Measurements from ENCODE around the gene TNFRSF9. TPM values are rescaled to one million over a fixed set of nuclear protein-coding genes. Genes with fewer than 3 reads are reported as not detected.

Gene TNFRSF9
- polyA plus RNA-seq, 1 experiment, result 0.94 TPM

DNA sequence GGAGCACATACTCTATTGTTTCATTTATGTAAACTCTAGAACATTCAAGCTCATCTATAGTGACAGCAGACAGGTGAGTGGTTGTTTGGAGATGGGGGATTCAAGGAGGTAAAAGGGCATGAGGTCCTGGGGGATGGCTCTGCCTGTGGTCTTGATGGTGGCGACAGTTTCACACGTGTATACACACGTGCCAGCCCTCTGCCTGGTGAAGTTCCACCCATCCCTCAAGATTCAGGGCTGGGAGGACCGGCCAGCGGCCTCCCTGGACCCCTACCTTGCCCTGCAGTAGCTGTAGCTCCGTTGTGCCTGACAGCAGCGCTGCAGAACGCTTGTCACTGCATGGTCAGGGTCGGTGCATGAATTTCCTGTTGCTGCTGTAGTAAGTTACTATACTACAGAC lies 48.8 kb downstream of the TNFRSF9 start:
- TF ChIP-seq, protein P1, sequence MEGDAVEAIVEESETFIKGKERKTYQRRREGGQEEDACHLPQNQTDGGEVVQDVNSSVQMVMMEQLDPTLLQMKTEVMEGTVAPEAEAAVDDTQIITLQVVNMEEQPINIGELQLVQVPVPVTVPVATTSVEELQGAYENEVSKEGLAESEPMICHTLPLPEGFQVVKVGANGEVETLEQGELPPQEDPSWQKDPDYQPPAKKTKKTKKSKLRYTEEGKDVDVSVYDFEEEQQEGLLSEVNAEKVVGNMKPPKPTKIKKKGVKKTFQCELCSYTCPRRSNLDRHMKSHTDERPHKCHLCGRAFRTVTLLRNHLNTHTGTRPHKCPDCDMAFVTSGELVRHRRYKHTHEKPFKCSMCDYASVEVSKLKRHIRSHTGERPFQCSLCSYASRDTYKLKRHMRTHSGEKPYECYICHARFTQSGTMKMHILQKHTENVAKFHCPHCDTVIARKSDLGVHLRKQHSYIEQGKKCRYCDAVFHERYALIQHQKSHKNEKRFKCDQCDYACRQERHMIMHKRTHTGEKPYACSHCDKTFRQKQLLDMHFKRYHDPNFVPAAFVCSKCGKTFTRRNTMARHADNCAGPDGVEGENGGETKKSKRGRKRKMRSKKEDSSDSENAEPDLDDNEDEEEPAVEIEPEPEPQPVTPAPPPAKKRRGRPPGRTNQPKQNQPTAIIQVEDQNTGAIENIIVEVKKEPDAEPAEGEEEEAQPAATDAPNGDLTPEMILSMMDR (IDR thresholded peaks at IDR 0.05; ENCODE audit: low read depth, low read length), result no peak
- Histone ChIP-seq H3K4me3 (ENCODE audit: low read depth, low read length) (no peak overlapping the region), H3K27ac (ENCODE audit: low read depth, low read length) (no peak overlapping the region), H3K9me3 (ENCODE audit: control insufficient read depth, insufficient read depth, low read length) (no peaks in the 10 kb centered on the region), H3K27me3 (ENCODE audit: control insufficient read depth, insufficient read depth, low read length) (peaks cover 2% of the 10 kb centered on the region)
- ChIA-PET POLR2A (no interaction called here), CTCF (interaction anchor here (1.0 kb wide), 2 partner anchors 11 to 138 kb away, joined by 3 read pairs; no protein-coding TSS in a partner anchor)
- no peak for DNase-seq (ENCODE audit: low read depth, low spot score)

DNA sequence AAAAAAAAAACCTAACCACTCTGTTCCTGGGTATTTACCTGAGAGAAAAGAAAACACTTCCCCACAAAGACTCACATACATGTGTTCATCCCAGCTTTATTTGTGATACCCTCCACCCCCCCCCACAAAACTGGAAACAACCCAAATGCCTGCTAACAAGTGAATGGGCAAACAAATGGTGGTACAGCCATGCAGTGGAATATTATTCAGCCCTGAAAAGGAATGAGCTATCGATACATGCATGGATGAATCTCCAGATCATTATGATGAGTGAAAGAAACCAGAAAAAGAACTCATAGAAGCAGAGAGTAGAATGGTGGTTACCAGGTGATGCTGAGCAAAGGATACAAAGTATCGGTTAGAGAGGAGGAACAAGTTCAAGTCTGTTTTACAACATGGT lies 49.8 kb downstream of the TNFRSF9 start:
- Histone ChIP-seq H3K27me3 (ENCODE audit: control insufficient read depth, insufficient read depth, low read length) (peaks cover 2% of the 10 kb centered on the region), H3K4me3 (ENCODE audit: low read depth, low read length) (no peak overlapping the region), H3K27ac (ENCODE audit: low read depth, low read length) (no peak overlapping the region), H3K9me3 (ENCODE audit: control insufficient read depth, insufficient read depth, low read length) (no peaks in the 10 kb centered on the region)
- POLR2A ChIA-PET, result no interaction called here
- no peak for DNase-seq (ENCODE audit: low read depth, low spot score)
- CTCF ChIA-PET, result interaction anchor here (0.6 to 0.7 kb wide), 2 partner anchors 13 to 38 kb away, joined by 4 to 5 read pairs; partner anchors contain the start of gene UTS2
- TF ChIP-seq, protein P1 (IDR thresholded peaks at IDR 0.05; ENCODE audit: low read depth, low read length), result no peak

DNA sequence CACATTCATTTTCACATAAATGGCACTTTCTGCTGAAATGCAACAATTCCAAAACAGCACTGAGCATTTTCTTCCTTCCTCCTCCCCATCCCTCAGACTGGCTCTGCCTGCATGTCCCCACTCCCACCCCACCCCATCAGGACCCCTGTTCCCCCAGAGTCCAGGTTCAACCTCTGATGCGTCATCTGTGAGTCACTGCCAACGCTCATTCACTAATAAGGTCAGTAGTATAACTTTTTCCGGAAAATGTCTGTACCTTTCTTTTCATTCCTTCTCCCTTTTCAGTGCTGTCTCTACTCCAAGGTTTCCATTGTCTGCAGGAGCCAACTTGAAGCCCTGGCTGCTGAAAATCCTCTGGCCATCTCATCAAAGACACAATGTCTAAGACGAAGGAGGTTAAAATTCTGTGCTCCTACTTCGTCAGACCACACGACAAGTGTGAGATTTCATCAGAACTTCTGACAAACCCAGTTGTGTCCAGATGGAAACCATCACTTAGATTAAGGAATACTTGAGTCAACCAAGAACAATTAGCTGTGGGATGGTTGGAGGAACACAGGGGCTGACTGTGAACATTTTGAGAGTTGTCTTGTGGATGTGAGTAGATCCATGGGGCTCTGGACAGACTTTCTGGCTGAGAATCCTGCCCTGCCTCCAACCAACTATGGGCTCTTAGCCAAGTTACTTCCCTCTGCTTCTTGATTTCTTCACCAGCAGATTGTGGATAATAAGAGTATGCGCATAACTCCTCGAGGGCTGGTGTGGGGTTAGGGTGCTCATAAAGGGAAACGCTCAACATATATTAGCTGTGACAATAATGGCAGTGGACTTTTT lies 52.2 kb downstream of the TNFRSF9 start:
- Histone ChIP-seq H3K27ac (ENCODE audit: low read depth, low read length) (no peak overlapping the region), H3K4me3 (ENCODE audit: low read depth, low read length) (no peak overlapping the region), H3K9me3 (ENCODE audit: control insufficient read depth, insufficient read depth, low read length) (peaks cover 4% of the 10 kb centered on the region), H3K27me3 (ENCODE audit: control insufficient read depth, insufficient read depth, low read length) (peaks cover 2% of the 10 kb centered on the region)
- ChIA-PET CTCF (interaction anchor here (0.7 to 1.0 kb wide), 2 partner anchors 55 to 135 kb away, joined by 7 to 13 read pairs; no protein-coding TSS in a partner anchor), POLR2A (no interaction called here)
- TF ChIP-seq, protein P1 (IDR thresholded peaks at IDR 0.05; ENCODE audit: low read depth, low read length), result no peak
- DNase-seq (ENCODE audit: low read depth, low spot score), result peak; percentile 15

DNA sequence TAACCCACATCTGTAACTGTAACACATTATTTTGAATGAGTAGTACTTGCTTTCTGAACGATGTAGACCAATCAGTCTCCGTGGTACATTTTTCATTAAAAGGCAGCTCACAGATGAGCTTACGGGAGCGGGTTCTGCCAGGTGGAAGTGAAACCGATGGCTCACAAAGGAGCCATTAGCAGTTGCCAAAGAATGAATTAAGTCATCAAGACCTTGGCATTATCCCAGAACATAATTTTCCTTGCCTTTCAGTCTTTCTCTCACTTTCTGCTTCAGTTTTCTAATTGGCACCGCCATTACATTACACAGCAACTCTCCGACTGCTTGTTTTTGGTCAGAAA lies 54.3 kb downstream of the TNFRSF9 start:
- CTCF ChIA-PET, result no interaction called here
- POLR2A ChIA-PET, result no interaction called here
- no peak overlapping the region for H3K27ac ChIP-seq (ENCODE audit: low read depth, low read length)
- TF ChIP-seq, protein P1 (IDR thresholded peaks at IDR 0.05; ENCODE audit: low read depth, low read length), result no peak
- DNase-seq (ENCODE audit: low read depth, low spot score), result no peak
- H3K27me3 ChIP-seq (ENCODE audit: control insufficient read depth, insufficient read depth, low read length), result peaks cover 9% of the 10 kb centered on the region
- peaks cover 4% of the 10 kb centered on the region for H3K9me3 ChIP-seq (ENCODE audit: control insufficient read depth, insufficient read depth, low read length)
- H3K4me3 ChIP-seq (ENCODE audit: low read depth, low read length), result no peak overlapping the region

All from AG04450 (cell line).